H1 (cell line): ENCODE measurements around the gene AMN. TPM values are rescaled to one million over a fixed set of nuclear protein-coding genes. Genes with fewer than 3 reads are reported as not detected.

Experiments
- NRF1 ChIP-seq: IDR thresholded peaks from 2 replicates; pipeline ENCODE4 v1.6.1; 2011; ENCODE audit warnings: mild to moderate bottlenecking, low read depth, low read length, improper control_type of control experiment
- POU5F1 ChIP-seq: IDR thresholded peaks from 2 replicates; pipeline ENCODE4 v1.6.1; 2011; ENCODE audit warnings: low read depth, mild to moderate bottlenecking, low read length, moderate library complexity
- TBP ChIP-seq: IDR thresholded peaks from 2 replicates; pipeline ENCODE4 v1.6.1; 2011; ENCODE audit warnings: low read depth, low read length, improper control_type of control experiment
- polyA plus RNA-seq, 7 experiments: library from polyadenylated mRNA; depleted of rRNA in 3 of 7; stranded (reverse) in 5 of 7; unstranded in 2 of 7; fragments of >200 nt in 5 of 7; fragments of 200-250 nt in 2 of 7; gene quantifications; 1 replicate in 5 of 7; 2 replicates in 1 of 7; 4 replicates in 1 of 7; pipeline versions ENCODE4 v1.2.1 to v1.2.3, GENCODE V29; 2011 to 2013; ENCODE audit warnings: missing spikeins in 2 of 7, mixed read lengths in 2 of 7
- total RNA-seq: library from RNA; stranded (reverse); fragmentation: NEBNext Ultra II Directional; extraction: Animal tissue kit (Norgen Biotek cat#: 25700); gene quantifications from 2 replicates; pipeline ENCODE4 v1.2.1, GENCODE V29; 2021
- TF ChIP-seq, protein P1 (sequence below): fragments of 300-600 bp; sonication (generic); IDR thresholded peaks from 2 replicates; pipeline ENCODE4 v1.7.1; 2012; ENCODE audit warnings: low read length, moderate library complexity, mild to moderate bottlenecking, inconsistent platforms; ENCODE audit not compliant: insufficient replicate concordance

Gene AMN
- total and polyA plus RNA-seq, 2 of the 8 experiments (the other 6 are each of a cell fraction or from before 2014, with no cell fraction given) = 0.77 to 1.5 TPM

DNA sequence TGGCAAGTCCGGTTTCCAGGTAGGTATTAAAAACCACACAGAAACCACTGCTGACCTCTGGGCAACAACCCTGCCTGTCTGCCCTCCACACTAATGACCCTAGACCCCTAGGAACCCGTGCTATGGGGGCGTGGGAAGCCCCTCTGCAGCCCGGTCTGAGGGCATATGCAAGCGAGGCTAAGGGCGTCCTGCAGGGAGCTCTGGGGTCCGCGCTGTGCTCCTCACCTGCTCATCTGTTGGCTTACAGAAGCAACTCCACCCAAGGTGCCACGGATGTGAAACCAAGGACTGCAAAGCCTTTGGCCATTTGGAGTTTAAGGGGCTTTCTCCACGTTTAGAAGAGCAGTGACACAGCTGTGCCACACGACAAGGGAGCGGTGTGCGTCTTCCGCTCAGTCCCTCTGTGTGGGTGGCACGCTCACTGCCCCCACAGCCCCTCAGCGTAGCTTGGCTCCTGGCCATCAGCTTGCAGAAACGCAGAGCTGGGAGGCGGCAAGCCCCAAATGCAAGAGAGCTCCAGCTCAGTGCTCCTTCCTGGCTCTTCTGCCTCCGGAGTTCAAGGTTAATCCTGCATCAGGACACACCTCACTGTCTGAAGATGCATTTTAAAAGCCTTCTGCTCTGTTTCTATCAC lies 18.4 kb downstream of the AMN start (continued):
- TF ChIP-seq, protein P1, sequence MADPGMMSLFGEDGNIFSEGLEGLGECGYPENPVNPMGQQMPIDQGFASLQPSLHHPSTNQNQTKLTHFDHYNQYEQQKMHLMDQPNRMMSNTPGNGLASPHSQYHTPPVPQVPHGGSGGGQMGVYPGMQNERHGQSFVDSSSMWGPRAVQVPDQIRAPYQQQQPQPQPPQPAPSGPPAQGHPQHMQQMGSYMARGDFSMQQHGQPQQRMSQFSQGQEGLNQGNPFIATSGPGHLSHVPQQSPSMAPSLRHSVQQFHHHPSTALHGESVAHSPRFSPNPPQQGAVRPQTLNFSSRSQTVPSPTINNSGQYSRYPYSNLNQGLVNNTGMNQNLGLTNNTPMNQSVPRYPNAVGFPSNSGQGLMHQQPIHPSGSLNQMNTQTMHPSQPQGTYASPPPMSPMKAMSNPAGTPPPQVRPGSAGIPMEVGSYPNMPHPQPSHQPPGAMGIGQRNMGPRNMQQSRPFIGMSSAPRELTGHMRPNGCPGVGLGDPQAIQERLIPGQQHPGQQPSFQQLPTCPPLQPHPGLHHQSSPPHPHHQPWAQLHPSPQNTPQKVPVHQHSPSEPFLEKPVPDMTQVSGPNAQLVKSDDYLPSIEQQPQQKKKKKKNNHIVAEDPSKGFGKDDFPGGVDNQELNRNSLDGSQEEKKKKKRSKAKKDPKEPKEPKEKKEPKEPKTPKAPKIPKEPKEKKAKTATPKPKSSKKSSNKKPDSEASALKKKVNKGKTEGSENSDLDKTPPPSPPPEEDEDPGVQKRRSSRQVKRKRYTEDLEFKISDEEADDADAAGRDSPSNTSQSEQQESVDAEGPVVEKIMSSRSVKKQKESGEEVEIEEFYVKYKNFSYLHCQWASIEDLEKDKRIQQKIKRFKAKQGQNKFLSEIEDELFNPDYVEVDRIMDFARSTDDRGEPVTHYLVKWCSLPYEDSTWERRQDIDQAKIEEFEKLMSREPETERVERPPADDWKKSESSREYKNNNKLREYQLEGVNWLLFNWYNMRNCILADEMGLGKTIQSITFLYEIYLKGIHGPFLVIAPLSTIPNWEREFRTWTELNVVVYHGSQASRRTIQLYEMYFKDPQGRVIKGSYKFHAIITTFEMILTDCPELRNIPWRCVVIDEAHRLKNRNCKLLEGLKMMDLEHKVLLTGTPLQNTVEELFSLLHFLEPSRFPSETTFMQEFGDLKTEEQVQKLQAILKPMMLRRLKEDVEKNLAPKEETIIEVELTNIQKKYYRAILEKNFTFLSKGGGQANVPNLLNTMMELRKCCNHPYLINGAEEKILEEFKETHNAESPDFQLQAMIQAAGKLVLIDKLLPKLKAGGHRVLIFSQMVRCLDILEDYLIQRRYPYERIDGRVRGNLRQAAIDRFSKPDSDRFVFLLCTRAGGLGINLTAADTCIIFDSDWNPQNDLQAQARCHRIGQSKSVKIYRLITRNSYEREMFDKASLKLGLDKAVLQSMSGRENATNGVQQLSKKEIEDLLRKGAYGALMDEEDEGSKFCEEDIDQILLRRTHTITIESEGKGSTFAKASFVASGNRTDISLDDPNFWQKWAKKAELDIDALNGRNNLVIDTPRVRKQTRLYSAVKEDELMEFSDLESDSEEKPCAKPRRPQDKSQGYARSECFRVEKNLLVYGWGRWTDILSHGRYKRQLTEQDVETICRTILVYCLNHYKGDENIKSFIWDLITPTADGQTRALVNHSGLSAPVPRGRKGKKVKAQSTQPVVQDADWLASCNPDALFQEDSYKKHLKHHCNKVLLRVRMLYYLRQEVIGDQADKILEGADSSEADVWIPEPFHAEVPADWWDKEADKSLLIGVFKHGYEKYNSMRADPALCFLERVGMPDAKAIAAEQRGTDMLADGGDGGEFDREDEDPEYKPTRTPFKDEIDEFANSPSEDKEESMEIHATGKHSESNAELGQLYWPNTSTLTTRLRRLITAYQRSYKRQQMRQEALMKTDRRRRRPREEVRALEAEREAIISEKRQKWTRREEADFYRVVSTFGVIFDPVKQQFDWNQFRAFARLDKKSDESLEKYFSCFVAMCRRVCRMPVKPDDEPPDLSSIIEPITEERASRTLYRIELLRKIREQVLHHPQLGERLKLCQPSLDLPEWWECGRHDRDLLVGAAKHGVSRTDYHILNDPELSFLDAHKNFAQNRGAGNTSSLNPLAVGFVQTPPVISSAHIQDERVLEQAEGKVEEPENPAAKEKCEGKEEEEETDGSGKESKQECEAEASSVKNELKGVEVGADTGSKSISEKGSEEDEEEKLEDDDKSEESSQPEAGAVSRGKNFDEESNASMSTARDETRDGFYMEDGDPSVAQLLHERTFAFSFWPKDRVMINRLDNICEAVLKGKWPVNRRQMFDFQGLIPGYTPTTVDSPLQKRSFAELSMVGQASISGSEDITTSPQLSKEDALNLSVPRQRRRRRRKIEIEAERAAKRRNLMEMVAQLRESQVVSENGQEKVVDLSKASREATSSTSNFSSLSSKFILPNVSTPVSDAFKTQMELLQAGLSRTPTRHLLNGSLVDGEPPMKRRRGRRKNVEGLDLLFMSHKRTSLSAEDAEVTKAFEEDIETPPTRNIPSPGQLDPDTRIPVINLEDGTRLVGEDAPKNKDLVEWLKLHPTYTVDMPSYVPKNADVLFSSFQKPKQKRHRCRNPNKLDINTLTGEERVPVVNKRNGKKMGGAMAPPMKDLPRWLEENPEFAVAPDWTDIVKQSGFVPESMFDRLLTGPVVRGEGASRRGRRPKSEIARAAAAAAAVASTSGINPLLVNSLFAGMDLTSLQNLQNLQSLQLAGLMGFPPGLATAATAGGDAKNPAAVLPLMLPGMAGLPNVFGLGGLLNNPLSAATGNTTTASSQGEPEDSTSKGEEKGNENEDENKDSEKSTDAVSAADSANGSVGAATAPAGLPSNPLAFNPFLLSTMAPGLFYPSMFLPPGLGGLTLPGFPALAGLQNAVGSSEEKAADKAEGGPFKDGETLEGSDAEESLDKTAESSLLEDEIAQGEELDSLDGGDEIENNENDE = no peak
- TF ChIP-seq POU5F1 (no peak), TBP (no peak), NRF1 (no peak)
